Endothelial cell (in vitro differentiated cells): ENCODE data around the gene CD226. TPM values are rescaled to one million over a fixed set of nuclear protein-coding genes. Genes with fewer than 3 reads are reported as not detected.
"Not testable (repeated sequence)": the region's sequence is repeated elsewhere in the genome, so short reads cannot be mapped to it uniquely, and the experiment has no call there.

ENCODE experiments used
- DNase-seq: peaks from one replicate; pipeline ENCODE4 v3.0.0; 2021; ENCODE audit warnings: low spot score
- H3K27ac Mint-ChIP-seq: one replicate; pipeline ENCODE4 v1.8.0; 2021; ENCODE audit warnings: mixed read lengths, inconsistent platforms; ENCODE audit not compliant: unreplicated experiment
- H3K27me3 Mint-ChIP-seq: one replicate; pipeline ENCODE4 v1.8.0; 2021; ENCODE audit warnings: mild to moderate bottlenecking, moderate library complexity, mixed read lengths, inconsistent platforms; ENCODE audit not compliant: unreplicated experiment
- H3K36me3 Mint-ChIP-seq: one replicate; pipeline ENCODE4 v1.8.0; 2021; ENCODE audit warnings: mild to moderate bottlenecking, low read depth, mixed read lengths, inconsistent platforms; ENCODE audit not compliant: unreplicated experiment
- H3K4me1 Mint-ChIP-seq: one replicate; pipeline ENCODE4 v1.8.0; 2021; ENCODE audit warnings: mild to moderate bottlenecking, mixed read lengths, inconsistent platforms; ENCODE audit not compliant: unreplicated experiment
- H3K4me3 Mint-ChIP-seq: one replicate; pipeline ENCODE4 v1.8.0; 2021; ENCODE audit warnings: mild to moderate bottlenecking, mixed read lengths, inconsistent platforms; ENCODE audit not compliant: unreplicated experiment
- H3K9me3 Mint-ChIP-seq: one replicate; pipeline ENCODE4 v1.8.0; 2021; ENCODE audit warnings: mixed read lengths, inconsistent platforms; ENCODE audit not compliant: unreplicated experiment
- total RNA-seq: library from RNA; stranded (reverse); fragmentation: NEBNext Ultra II Directional; extraction: Animal tissue kit (Norgen Biotek cat#: 25700); gene quantifications from one replicate; pipeline ENCODE4 v1.2.1, GENCODE V29; 2021; ENCODE audit not compliant: unreplicated experiment
- TF ChIP-seq, protein P1 (sequence below): fragments of 200-600 bp; sonication (generic); IDR thresholded peaks from one replicate; pipeline ENCODE4 v1.5.0; 2021; ENCODE audit warnings: antibody characterized with exemption; ENCODE audit not compliant: unreplicated experiment

CD226 gene
- total RNA-seq, 1 donor from 2014 or later = 0.80 TPM

- H3K9me3 Mint-ChIP-seq = no peaks in the 10 kb centered on the region
Measured at GRCh38 chr18:69916412-69916811, 31.3 kb downstream of the CD226 start.

GRCh38 chr18:69908838-69909237 is 38.8 kb downstream of the CD226 start:
- Mint-ChIP-seq H3K4me3 (no peak overlapping the region), H3K36me3 (no peaks in the 10 kb centered on the region), H3K4me1 (no peaks in the 10 kb centered on the region), H3K27me3 (peaks cover 2% of the 10 kb centered on the region), H3K27ac (no peak overlapping the region), H3K9me3 (no peaks in the 10 kb centered on the region)
- TF ChIP-seq, protein P1, sequence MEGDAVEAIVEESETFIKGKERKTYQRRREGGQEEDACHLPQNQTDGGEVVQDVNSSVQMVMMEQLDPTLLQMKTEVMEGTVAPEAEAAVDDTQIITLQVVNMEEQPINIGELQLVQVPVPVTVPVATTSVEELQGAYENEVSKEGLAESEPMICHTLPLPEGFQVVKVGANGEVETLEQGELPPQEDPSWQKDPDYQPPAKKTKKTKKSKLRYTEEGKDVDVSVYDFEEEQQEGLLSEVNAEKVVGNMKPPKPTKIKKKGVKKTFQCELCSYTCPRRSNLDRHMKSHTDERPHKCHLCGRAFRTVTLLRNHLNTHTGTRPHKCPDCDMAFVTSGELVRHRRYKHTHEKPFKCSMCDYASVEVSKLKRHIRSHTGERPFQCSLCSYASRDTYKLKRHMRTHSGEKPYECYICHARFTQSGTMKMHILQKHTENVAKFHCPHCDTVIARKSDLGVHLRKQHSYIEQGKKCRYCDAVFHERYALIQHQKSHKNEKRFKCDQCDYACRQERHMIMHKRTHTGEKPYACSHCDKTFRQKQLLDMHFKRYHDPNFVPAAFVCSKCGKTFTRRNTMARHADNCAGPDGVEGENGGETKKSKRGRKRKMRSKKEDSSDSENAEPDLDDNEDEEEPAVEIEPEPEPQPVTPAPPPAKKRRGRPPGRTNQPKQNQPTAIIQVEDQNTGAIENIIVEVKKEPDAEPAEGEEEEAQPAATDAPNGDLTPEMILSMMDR = no peak
- no peak for DNase-seq

More at GRCh38 chr18:69916412-69916811, 31.3 kb downstream of the CD226 start:
- Mint-ChIP-seq H3K4me1 (no peaks in the 10 kb centered on the region), H3K27me3 (peaks cover 4% of the 10 kb centered on the region), H3K4me3 (no peak overlapping the region), H3K36me3 (no peaks in the 10 kb centered on the region), H3K27ac (no peak overlapping the region)
- DNase-seq = no peak
- TF ChIP-seq, protein P1 = no peak

DNA sequence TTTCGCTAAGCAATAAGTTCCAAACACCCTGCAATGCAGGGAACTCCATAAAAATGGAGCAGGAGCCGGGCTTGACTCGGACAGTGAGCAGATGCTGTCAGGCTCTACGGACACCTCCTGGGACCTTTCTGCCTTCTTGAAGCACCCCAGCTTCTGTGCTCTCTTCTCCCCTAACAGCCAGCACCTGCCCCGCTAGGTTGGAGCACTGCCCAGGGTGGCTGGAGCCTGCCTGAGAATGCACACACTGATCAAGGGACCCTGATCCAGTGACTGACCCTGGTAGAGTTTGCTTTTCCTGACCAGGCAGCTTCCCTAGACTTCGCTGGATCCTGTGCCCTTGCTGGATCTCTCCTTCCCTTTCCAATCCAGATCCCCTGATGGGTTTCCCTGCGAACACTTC is 40.9 kb downstream of the CD226 start:
- Mint-ChIP-seq H3K4me1 (no peaks in the 10 kb centered on the region), H3K9me3 (no peaks in the 10 kb centered on the region), H3K27ac (no peak overlapping the region), H3K4me3 (no peak overlapping the region), H3K36me3 (no peaks in the 10 kb centered on the region), H3K27me3 (peaks cover 2% of the 10 kb centered on the region)
- TF ChIP-seq, protein P1 = no peak
- DNase-seq = no peak

- H3K4me1 Mint-ChIP-seq = peaks cover 2% of the 10 kb centered on the region
- no peak overlapping the region for H3K27ac Mint-ChIP-seq
- TF ChIP-seq, protein P1 = peak; percentile 45
- DNase-seq = no peak
- H3K36me3 Mint-ChIP-seq = no peaks in the 10 kb centered on the region
- no peak overlapping the region for H3K4me3 Mint-ChIP-seq
- peaks cover 3% of the 10 kb centered on the region for H3K27me3 Mint-ChIP-seq
- no peaks in the 10 kb centered on the region for H3K9me3 Mint-ChIP-seq
Measured at GRCh38 chr18:69900941-69901340, 46.7 kb downstream of the CD226 start.

- H3K36me3 Mint-ChIP-seq, H3K27me3 Mint-ChIP-seq, DNase-seq, H3K4me3 Mint-ChIP-seq, H3K27ac Mint-ChIP-seq, H3K9me3 Mint-ChIP-seq, H3K4me1 Mint-ChIP-seq: not testable (repeated sequence)
Measured at GRCh38 chr18:69899154-69899923, 48.3 kb downstream of the CD226 start.
